ENCODE data around the gene RHBDD1.

RHBDD1 gene

DNA sequence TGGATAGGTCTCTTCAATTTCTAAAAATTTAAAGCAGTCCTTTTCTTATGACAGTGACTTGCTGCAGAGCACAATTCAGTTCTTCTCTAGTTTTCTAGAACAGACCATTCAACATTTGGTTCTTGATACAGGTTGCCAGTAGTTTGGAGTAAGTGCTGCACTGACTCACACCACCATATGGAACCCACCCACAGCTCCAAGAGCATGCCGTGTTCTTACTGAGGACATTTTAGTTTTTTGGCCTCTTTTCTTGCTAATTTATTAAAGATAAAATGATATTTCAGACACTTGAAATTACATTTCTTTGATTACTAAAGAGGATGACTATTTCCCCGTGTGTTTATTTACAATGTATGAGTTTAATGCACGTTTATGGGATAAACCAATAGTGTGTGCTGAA, 208.1 kb downstream of the RHBDD1 start:
- DNase-seq, result no peak
